Activated T-cell treated with anti-CD3 and anti-CD28 coated beads, Interleukin-2, amount 50 U/mL, for 48 hours (primary cell): Measurements from ENCODE around the gene PAX5.

Experiments used
- DNase-seq, 2 experiments: peaks; one replicate each; pipeline ENCODE4 v3.0.0-alpha.2; 2020

The PAX5 gene

DNA sequence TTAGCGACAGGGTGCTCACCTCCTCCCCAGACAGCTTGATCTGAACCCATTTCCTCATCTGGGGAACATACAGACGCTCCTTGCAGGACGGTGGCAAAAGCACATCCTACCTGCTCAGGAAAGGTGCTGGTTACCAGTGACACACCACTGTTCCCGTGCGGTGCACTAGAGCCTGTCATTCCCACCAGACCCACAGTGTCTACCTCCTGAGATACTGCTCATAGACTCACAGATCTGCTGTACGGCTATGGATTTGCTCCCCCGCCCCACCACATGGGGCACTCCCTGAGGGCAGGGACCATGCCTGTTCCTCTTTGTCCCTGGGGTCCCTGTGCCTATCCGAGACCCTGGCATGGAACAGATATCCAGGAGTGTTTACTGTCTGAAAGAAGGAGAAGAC lies 208.9 kb downstream of the PAX5 start:
- no peak for DNase-seq

DNA sequence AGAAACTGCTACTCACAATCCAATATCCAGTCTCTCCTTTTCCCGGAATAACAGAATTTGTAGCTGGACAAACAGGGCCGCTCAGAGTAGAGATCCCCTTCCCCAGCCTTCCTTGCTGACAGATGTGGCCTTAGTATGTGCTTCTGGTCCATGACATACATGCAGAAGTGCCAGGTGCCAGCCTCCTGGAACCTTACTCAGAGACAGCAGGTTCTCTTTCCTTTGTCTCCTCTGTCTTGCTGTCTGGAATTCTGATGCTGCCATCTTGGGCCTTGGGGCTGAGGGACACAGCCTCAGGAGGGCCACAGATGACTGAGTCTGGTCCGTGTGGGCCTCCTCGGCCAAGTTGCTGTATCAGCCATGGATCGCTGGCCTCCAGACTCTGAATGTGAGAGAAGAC lies 210.1 kb downstream of the PAX5 start:
- no peak for DNase-seq

DNA sequence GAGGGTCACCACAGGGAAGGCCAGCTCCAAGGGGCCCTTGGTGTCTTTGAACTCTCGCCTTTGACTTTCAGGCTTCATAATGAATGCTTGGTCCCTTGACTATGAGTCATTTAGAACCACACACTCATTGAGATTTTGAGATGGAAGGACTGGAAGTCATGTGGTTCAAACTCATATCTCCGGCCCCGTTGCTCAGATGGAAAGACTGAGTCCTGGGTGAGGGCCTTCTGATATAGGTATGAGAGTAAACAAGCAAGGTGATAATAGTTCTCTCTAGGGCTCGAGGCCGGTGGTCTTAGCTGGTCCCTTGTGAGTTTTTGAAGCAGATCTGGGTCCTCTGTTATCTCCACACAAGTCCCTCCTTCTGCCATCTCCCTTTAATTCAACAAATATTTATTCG lies 210.6 kb downstream of the PAX5 start:
- DNase-seq: no peak

DNA sequence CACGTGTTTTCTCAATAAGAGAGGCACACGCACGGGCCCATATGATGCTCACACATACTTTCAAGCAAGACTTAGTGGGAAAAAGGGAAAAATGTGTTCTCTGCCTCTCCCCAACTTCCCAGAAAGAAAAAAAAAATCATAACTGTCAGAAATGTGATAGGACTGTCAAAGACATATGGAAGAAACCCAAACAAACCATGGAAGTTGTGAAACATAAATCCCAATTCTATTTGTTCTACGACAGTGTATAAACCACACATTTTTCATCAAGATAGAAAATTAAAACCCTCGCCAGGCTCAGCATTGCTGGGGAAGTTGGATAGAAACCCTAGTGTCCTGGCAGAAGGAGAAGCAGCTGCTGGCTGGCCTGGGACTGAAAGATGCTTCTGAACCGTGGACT lies 211.9 kb downstream of the PAX5 start:
- DNase-seq: no peak

DNA sequence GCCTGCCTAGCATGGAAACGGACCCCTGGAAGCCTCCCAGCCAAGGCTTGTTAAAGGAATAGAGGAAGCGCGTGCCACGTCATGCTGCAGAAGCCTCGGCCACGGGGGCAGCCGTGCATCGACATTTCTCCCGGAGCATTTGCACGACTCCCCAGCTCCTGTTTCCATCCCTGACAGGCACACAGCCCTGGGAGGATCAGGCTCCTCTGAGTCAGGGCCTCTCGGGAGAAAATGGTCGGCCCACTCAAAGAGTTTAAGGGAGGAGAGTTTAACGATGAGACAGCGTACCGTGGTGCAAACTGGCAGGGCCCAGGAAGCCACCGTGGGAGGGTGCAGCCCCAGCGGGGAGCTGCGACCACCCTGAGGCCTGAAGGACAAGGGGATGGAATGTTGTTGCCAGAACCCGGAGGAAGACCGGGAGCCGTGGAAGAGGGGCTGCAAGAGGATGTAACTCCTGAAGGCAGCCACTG lies 213.6 kb downstream of the PAX5 start:
- DNase-seq: no peak

DNA sequence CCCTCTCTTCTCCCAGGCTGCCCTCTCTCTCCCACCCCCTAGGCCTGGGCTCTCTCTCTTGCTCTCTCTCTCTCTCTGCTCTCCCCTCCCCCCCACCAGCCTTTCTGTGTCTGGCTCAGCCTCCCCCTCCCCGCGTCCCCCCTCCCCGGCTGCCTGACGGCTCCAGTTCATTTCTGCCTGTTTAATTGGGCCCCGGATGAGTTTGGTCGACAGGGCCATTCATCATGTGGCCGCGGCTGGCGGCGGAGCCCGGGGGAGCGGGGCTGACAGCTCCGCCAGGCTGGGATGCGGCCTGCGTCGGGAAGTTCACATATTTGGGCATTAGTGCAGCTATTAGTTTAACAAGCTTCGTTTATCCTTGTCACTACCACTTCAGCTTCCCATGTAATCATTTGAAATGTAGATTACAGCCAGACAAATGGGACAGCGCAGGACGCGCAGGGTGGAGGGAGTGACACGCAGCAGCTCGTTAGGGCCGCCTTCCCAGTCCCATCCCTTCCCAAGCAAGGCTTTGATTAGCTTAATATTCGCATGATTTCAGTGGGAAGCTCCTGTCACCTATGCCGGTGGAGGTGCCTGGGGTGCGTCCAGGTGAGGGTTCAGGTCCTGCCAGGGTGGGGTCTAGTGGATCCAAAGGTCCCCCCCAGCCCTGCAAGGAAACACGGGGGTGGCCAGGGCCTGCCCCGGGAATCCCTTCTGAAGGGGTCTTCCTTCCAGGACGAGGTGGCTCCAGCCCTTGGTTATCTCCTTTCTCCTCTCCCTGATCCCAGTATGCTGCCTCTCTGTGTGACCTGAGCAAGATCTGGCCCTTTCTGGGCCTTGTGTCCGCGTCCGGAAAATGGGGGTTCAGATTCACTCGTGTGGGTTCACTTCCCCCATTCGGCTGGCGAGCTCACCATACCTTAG lies 214.8 kb downstream of the PAX5 start:
- DNase-seq: no peak

DNA sequence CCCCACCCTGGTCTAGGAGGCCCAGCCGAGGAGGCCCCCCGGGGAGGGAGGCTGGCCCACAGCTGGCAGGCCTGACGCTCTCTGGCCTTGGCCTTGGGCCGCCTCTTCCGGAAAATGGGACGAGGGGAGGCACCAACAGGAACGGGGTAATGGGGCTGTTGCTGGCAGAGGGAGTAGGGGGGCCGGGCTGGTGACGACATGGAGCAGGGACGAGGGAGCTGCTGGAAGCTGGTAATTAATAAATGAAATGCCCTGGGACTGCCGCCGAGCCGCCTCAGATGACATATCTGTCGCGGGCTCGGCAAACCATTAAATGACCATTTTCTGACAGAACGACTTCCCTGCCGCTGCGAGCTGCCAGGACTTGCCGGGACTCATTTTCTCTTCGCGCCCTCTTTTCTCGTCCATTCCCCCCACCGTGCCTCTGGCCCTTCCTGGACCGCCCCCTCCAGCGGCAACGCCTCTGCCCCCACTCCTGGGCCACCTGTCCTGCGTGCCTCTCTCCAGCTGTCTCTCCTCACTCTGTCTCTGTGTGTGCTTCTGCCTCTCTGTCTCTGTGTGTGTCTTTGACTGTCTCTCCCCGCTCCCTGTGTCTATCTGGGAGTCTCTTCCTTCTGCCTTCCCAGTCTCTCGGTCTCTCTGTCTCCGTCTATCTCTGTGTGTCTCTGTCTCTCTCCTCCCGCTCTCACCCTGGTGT lies 215.7 kb downstream of the PAX5 start:
- no peak for DNase-seq

DNA sequence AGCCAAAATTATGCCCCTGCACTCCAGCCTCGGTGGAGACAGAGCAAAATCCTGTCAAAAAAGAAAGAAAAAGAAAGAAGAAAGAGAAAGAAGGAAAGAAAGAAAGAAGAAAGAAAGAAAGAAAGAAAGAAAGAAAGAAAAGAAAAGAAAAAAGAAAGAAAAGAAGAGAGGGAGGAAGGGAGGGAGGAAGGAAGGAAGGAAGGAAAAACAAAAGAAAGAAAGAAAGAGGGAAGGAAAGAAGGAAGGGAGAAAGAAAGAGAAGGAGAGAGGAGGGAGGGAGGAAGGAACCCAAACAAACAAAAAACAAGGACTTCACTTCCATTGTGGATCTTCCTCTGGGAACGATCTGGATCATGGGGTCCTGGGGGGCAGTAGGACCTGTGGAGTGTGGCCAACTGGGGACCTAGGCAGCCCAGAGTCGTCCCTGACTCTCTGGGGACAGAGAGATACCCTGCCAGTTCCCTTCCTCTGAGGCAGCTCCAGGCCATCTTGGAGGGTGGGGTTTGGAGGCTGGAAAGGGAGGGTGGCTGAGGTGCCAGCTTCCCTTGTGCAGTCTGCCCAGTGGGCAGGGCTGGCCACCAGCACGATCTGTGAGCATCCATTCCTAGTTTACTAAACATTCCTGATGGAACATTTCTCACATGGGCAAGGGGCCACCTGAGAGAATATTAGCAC lies 216.8 kb downstream of the PAX5 start:
- DNase-seq: no peak

DNA sequence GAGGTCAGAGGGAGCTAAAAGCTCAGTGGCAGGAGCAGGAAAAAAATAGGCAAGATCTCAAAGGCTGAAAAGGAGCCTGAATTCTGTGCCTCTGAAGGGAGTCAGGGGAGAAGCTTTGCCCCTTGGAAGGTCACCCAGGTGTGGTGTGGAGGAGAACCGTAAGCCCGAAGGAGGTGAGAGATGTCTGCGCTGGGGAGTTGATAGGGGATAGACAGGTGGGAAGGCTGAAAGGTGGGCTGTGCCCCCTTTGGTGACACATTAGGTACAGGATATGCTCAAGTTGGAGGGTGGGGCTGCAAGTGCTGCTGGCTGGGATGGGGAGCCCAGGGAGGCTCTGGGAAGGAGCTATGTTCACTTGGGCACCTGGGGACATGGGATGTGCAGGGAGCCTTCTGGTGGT lies 217.7 kb downstream of the PAX5 start:
- DNase-seq: no peak

DNA sequence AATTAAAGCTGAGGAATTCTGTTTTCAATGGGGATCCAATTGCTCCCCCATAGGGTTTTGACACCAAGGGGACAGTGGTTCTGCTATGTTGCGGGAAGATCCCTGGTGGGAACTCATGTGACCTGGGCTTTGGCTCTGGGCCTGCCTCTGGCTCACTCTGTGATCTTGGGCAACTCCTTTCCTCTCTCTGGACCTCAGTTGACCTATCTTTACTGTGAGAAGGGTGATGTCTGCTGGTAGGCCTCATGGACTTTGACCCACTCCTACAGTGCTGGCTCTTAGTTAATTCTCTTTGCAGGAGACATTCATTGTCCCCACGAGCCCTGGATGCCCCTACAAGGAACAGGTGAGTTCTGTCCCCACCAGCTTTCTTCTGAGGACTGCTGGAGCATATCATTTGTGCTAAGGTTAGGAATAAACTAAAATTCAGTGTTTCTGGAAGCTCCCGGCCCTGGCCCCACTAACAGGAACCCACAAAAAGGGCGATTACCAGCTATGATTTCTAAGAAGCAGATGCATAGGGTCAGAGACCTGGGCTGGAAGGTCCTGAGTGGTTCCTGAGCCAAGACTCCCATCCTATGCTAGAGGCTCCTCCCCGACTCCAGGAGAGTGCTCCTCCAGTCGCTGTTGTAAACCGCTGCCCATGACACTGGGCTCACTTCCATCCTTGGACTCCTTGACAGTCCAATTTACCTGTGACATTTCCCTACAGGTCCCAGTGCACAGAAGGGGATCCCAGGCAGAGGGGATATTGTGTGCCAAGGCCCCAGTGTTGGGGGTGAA lies 218.3 kb downstream of the PAX5 start:
- no peak for DNase-seq

DNA sequence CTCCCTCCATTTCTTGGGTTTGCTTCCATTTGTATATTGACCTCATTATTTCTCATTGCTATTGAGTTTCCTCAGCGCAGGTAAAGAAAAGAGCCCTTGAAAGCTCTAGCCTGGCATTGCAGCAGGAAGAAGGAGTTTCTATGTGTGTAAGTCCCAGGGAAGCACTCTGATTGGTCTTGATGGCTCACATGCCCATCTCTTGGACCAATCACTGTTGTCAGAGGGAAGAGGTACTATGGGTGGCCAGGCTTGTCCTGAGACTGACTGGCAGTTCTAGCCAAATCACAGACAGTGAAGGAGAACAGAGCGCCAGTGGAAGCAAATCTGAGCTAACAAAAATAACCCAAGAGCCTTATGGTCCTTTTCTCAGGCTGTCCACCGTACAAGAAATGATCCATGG lies 219.0 kb downstream of the PAX5 start:
- DNase-seq: no peak

DNA sequence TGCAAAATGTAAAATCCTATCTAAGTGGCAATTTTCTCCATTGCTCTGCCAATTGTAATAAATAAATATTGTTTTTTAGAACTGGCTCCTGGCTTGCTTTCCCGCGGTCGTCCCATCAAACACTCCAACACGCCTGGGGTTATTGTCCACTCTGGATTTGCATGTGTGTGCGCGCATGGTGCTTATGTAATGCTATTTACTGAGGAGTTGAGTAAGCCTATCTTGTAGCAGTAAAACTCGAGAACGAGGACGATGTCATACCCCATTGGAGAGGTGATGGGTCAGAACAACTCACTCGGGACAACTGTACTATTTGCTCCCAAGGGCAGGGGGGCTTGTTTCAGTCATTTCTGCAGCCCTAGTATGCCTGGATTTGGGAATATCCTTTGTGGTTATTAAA lies 220.9 kb downstream of the PAX5 start:
- no peak for DNase-seq

DNA sequence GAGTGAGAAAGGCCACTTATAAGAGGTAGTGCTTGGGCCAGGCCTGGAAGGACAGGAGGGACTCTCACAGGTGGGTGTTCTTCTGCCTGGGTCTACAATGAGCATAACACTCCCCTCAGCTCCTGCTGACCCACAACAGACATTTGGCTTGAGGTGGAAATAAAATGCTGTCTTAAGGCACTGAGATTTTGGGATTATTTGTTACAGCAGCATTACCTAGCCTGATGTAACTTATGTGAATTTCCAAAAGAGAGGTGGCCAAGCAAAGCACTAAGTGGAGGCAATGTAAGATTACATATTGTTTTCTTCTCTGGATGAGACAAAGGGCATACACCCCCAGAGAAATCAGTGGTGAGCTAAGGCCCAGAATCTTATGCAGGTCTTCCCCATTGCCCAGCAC lies 221.5 kb downstream of the PAX5 start:
- no peak for DNase-seq

DNA sequence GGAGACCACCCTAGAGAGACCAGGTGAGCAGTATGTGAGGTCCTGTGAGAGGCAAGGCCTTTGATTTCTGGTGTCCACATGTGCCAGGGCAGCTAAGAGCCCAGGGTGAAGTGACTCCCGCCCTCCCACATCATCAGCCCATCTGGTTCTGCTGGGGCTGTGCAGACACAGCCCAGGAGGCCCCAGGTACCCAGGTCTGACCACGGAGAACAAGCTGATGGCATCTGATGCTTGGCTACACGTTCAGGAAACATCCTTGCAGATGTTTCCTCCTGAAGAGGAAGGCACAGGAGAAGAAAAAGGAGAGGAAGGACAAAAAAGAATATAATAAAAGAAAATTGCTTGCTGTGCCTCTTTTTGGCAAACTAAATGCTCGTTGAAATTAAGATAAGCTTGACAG lies 225.8 kb downstream of the PAX5 start:
- DNase-seq: no peak

DNA sequence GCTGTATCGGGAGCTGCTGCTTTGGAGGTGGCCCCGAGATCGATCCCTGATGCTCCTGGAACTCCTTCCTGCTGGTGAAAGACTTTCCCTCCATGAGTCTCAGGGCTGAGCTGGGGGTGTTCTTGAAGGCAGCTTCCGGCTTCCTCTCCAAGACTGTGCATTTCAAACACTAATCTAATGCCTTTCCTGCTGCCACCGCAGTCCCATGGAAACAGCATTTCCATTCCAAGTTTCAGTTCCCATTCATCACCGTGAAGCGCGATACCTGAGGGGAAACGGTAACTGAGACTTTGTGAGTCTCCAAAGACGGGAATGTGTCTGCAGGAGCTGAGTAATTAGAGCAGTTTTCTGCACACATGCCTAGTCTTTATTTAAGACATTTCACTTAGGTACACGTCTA lies 230.1 kb downstream of the PAX5 start:
- no peak for DNase-seq

DNA sequence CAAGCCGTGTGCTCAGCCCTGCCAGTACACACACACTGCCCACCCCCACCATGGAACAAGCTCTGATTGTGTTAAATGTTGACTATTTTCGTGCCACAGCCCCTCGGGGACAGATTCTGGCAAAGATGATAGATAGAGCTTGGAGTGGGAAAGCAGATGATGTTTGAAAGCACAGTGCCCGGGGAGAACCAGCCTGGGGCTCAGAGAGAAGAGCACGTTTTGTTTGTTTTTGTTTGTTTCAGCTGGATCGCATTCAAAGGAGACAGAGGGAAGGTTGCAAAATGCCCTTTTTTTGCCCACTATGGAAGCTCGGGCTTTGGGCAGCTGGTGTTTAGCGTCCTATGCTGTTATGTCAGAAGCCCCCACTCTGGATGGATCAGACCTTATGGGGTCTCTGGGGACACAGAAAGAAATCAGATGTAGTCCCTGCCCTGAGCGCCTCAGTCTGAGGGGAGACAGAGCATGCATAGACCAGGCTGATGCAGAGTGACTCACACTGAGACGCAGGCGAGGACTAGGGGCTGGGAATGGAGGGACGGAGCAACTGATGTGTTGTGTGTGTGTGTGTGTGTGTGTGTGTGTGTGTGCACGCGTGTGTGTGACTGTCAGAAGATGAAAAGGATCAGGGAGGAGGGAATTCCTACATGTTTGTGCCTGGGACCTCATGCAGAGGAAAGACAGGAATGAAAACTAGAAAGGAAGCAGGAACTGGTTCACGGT lies 231.7 kb downstream of the PAX5 start:
- no peak for DNase-seq

DNA sequence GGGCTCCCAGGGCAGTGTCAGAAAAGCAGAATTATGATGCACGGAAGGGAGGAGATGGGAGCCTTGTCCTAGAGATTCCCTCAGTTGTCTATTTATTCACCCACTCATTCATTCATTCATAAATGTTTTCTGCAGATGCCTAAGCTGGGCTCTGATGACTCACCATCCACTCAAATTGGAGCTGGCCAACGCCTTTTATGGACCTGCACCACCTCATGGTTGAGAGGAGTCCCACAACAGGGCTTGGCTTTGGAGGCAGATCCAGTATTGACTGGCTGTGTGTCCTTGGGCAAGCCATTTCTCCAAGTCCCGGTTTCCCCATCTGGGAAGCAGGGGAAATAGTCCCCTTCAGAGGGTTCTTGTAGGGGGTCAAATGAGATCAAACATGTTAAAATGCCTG lies 233.6 kb downstream of the PAX5 start:
- no peak for DNase-seq

DNA sequence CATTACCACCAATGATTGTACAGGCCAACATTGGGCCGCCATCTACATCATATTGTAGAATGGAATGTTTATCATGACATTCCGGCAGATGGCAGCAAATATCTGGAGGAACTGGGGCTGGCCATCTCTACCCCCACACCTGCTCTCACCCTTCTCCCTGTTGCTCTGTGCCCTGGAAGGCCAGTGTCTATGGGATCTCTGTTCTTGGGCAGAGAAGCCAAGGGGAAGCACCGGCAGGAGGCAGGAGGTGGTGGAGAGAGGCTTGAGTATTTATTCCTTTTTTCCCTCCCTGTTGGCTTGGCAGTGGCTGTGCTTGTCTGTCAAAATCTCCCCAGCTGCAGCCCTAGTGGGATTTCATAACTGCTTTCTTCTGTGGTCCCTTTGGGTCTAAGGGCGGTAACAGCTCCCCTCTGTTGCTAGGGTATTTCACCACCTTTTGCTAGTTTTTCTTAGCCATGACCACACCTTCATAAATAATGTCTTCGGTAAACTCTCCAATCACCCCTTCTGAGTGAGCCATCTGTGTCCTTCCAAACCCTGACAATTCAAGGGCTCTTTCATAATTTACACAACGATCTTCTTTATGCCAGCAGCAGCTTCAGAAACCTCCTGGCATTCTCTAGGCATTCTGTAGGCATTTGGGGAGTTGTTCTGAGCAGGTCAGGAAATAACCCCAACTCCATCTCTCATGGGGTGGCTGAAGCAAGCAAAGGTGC lies 235.6 kb downstream of the PAX5 start:
- no peak for DNase-seq

DNA sequence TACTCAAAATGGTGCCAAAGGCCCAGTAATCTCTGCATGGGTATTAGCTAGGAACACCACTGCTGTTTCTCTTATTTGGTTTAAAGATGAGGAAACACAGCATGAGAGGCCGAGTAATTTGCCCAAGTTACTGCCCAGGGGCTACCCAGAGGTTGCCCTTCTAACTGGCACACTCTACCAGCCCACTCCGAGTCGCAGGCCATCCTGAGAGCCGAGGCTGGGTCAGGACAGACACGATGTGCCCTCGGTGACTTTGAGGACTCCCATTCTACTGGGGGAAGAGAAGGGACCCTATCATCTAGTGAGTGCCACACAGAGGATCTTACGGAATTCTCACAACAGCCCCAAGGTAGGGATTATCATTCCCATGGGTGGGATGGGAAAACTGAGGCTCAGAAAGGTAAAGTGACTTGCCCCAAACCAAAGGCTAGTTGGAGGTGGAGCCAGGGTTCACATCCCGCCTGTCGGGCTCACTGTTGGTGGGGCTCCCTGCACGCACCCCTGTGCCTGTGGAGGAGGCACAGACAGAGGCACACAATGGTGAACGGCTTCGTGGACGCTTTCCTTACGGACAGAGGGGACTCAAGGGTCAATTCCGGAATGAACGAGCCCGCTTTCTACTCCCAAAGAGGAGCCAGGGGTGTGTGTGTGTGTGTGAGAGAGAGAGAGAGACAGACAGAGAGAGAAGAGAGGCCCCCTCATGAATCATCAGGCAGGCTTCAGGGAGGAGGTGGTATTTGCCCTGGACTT lies 236.4 kb downstream of the PAX5 start:
- DNase-seq: no peak

DNA sequence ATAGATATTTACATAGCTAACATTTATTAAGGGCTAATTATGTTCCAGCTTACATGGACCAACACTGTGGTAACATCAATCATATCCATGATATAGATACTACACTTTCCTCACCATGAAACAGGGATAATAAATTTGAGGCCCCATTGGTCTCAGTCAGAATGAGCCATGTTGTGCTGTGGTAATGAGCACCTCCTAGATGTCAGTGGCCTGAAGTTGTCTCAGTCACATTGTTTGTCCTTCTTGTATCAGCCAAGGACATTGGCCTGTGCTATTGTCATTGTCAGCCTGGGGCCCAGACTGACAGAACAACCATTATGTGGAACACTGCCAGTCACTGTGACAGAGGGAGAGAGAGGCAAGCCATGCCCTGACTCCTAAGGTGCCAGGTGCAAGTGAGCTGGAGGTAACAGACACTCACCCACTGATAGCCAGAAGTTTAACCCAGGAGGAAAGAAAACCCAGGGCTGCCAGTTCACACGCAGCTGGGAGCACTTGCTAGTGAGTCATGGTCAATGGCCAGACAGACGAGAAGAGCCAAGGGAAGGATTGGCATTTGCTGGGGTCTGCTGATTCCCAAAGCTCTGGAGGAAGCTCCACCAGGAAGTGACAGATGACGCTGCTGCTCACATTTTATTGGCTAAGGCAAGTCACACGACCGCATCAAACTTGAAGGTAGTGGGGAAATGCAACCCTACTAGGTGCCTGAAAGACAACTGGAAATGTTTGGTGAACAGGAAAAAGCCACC lies 237.2 kb downstream of the PAX5 start:
- no peak for DNase-seq
